HepG2 (cell line): ENCODE measurements around the gene KDM2B. TPM values are rescaled to one million over a fixed set of nuclear protein-coding genes. Genes with fewer than 3 reads are reported as not detected.

Experiments used
- ATAC-seq: fragments of 200-7000 bp; cut with Tn5 transposase; 3 replicates; pipeline ENCODE4 v1.9.1; 2020; ENCODE audit warnings: mild to moderate bottlenecking, moderate library complexity
- BruUV-seq: library from RNA; stranded (reverse); fragments of 400-500 nt; replicated peaks from 2 replicates; lab custom pipeline; 2021; lab: Mats Ljungman, UMichigan
- CTCF ChIA-PET: fragments of 300-600 bp; formaldehyde crosslinking; extraction: SDS; loops from one replicate; lab custom pipeline; 2021; ENCODE audit warnings: low total read pairs, inconsistent platforms, low intra/inter-chr PET ratio; lab: Yijun Ruan, JAX
- POLR2A ChIA-PET: fragments of 350-600 bp; sonication (Branson Sonifier 250); formaldehyde crosslinking; loops from one replicate; lab custom pipeline; 2020; ENCODE audit warnings: antibody characterized with exemption, inconsistent platforms; lab: Yijun Ruan, JAX
- DNase-seq: peaks from one replicate; pipeline ENCODE4 v3.0.0-alpha.2; 2015; ENCODE audit warnings: low spot score
- FAIRE-seq: peaks from 3 replicates; lab custom pipeline; 2011; peaks lifted over from hg19 to GRCh38; lab: Jason Lieb, UNC
- H2AFZ ChIP-seq: one replicate; pipeline ENCODE4 v1.6.1; 2011; ENCODE audit warnings: low read length, inconsistent platforms
- H3K27ac ChIP-seq: fragments of 300-600 bp; 3 replicates; pipeline ENCODE4 v1.8.0; 2011; ENCODE audit warnings: mixed run types, mild to moderate bottlenecking, mixed read lengths, low read length, inconsistent platforms; ENCODE audit not compliant: insufficient read depth; ENCODE audit errors: extremely low read length
- H3K27me3 ChIP-seq, 2 experiments: fragments of 200-600 bp in 1 of 2; 2 replicates in 1 of 2; 3 replicates in 1 of 2; pipeline versions ENCODE4 v1.6.0 to v1.8.0; 2011; ENCODE audit warnings: low read length in 2 of 2, mild to moderate bottlenecking in 2 of 2, moderate library complexity in 2 of 2, inconsistent platforms in 1 of 2; ENCODE audit not compliant: insufficient read depth in 2 of 2, control insufficient read depth in 1 of 2
- H3K36me3 ChIP-seq, 2 experiments: fragments of 200-600 bp in 1 of 2; replicated peaks in 1 of 2; 2 replicates in 1 of 2; 3 replicates in 1 of 2; pipeline versions ENCODE4 v1.5.1 to v1.8.0; 2011; ENCODE audit warnings: low read length in 2 of 2, inconsistent platforms in 1 of 2; ENCODE audit not compliant: insufficient read depth in 2 of 2, control insufficient read depth in 1 of 2
- H3K4me1 ChIP-seq: 2 replicates; pipeline ENCODE4 v1.5.1; 2012; ENCODE audit warnings: low read length, inconsistent platforms; ENCODE audit not compliant: insufficient read depth
- H3K4me2 ChIP-seq: 2 replicates; pipeline ENCODE4 v1.6.0; 2011; ENCODE audit warnings: low read depth, low read length, inconsistent platforms
- H3K4me3 ChIP-seq, 3 experiments: fragments of 200-600 bp in 1 of 3; sonication (generic), shearing (Covaris generic) in 1 of 3; replicated peaks in 1 of 3; 2 replicates each; pipeline ENCODE4 v1.5.1; 2011 to 2016; ENCODE audit warnings: low read length in 3 of 3, inconsistent platforms in 2 of 3, low read depth in 2 of 3, mild to moderate bottlenecking in 2 of 3, control low read depth in 1 of 3, mixed read lengths in 1 of 3; ENCODE audit not compliant: insufficient read depth in 1 of 3
- H3K79me2 ChIP-seq: one replicate; pipeline ENCODE4 v1.6.1; 2011; ENCODE audit warnings: low read length, inconsistent platforms; ENCODE audit not compliant: insufficient read depth
- H3K9ac ChIP-seq: 2 replicates; pipeline ENCODE4 v1.6.0; 2011; ENCODE audit warnings: mild to moderate bottlenecking, low read depth, low read length, inconsistent platforms; ENCODE audit not compliant: insufficient read depth
- H3K9me3 ChIP-seq: 2 replicates; pipeline ENCODE4 v1.5.1; 2012; ENCODE audit warnings: mild to moderate bottlenecking, low read length
- H4K20me1 ChIP-seq: 2 replicates; pipeline ENCODE4 v1.6.0; 2011; ENCODE audit warnings: inconsistent platforms, mild to moderate bottlenecking, low read length, moderate library complexity; ENCODE audit not compliant: insufficient read depth
- BRCA1 ChIP-seq: sonication (generic); formaldehyde crosslinking; IDR thresholded peaks from 2 replicates; pipeline ENCODE4 v1.4.0; 2020; ENCODE audit warnings: missing genetic modification reagents
- CENPX ChIP-seq: sonication (generic); formaldehyde crosslinking; IDR thresholded peaks from 2 replicates; pipeline ENCODE4 v1.9.0; 2021; ENCODE audit warnings: mild to moderate bottlenecking, missing genetic modification reagents, moderate library complexity
- DMAP1 ChIP-seq: IDR thresholded peaks from 2 replicates; pipeline ENCODE4 v1.6.1; 2016
- LRRFIP1 ChIP-seq: sonication (generic); formaldehyde crosslinking; conservative IDR thresholded peaks from 2 replicates; pipeline ENCODE4 v1.4.0; 2020; ENCODE audit warnings: missing genetic modification reagents
- RBAK ChIP-seq: sonication (generic); formaldehyde crosslinking; IDR thresholded peaks from 2 replicates; pipeline ENCODE4 v1.5.1; 2020; ENCODE audit warnings: mild to moderate bottlenecking, missing genetic modification reagents
- REST ChIP-seq, 2 experiments: IDR thresholded peaks; 2 replicates each; pipeline ENCODE4 v1.6.1; 2011 to 2012; ENCODE audit warnings: low read length in 2 of 2, borderline replicate concordance in 1 of 2, low read depth in 1 of 2, mild to moderate bottlenecking in 1 of 2, moderate library complexity in 1 of 2
- SRSF4 ChIP-seq: fragments of 200-400 bp; formaldehyde crosslinking; IDR thresholded peaks from one replicate; pipeline ENCODE4 v1.6.1; 2018; ENCODE audit warnings: mild to moderate bottlenecking, low read depth, low read length, moderate library complexity; ENCODE audit not compliant: poor library complexity, severe bottlenecking
- ZBTB26 ChIP-seq: IDR thresholded peaks from 2 replicates; pipeline ENCODE4 v1.6.1; 2016; ENCODE audit warnings: missing compliant biosample characterization, missing genetic modification reagents, borderline replicate concordance
- ZNF20 ChIP-seq: sonication (generic); formaldehyde crosslinking; IDR thresholded peaks from 2 replicates; pipeline ENCODE4 v1.4.0; 2020; ENCODE audit warnings: mild to moderate bottlenecking, moderate library complexity, missing genetic modification reagents
- ZNF224 ChIP-seq: sonication (generic); formaldehyde crosslinking; IDR thresholded peaks from 2 replicates; pipeline ENCODE4 v1.5.0; 2020; ENCODE audit warnings: mild to moderate bottlenecking, missing genetic modification reagents
- ZNF337 ChIP-seq: sonication (generic); formaldehyde crosslinking; IDR thresholded peaks from 2 replicates; pipeline ENCODE4 v1.5.1; 2020; ENCODE audit warnings: missing genetic modification reagents, low read depth, mild to moderate bottlenecking, borderline replicate concordance
- ZNF33A ChIP-seq: sonication (generic); formaldehyde crosslinking; IDR thresholded peaks from 2 replicates; pipeline ENCODE4 v1.5.1; 2020; ENCODE audit warnings: missing genetic modification reagents, mild to moderate bottlenecking, moderate library complexity, borderline replicate concordance
- ZNF510 ChIP-seq: sonication (generic); formaldehyde crosslinking; IDR thresholded peaks from 2 replicates; pipeline ENCODE4 v1.4.0; 2020; ENCODE audit warnings: low read depth, mild to moderate bottlenecking, missing genetic modification reagents
- ZNF674 ChIP-seq: sonication (generic); formaldehyde crosslinking; IDR thresholded peaks from 2 replicates; pipeline ENCODE4 v1.5.0; 2020; ENCODE audit warnings: low read depth, mild to moderate bottlenecking, missing genetic modification reagents
- ZNF749 ChIP-seq: sonication (generic); formaldehyde crosslinking; IDR thresholded peaks from 2 replicates; pipeline ENCODE4 v1.8.0; 2022; ENCODE audit warnings: mild to moderate bottlenecking, missing genetic modification reagents, moderate library complexity, borderline replicate concordance
- WGBS: methylation state at CpG from one replicate; pipeline ENCODE4 v1.1.6; 2017; ENCODE audit warnings: low lambda C conversion rate; 5-methylcytosine and 5-hydroxymethylcytosine counted together
- in situ Hi-C: cut with HindIII; loops from 2 replicates; pipeline ENCODE4 v1.10.0; 2017; ENCODE audit warnings: low pct_unique_long_range_greater_than_20kb; ENCODE audit not compliant: extremely low pct_ligation_motif_present
- intact Hi-C: fragments of 100-400 bp; cut with micrococcal nuclease; formaldehyde crosslinking; loops from one replicate; pipeline ENCODE4 v1.10.0; 2022; ENCODE audit not compliant: unreplicated experiment
- polyA plus RNA-seq, 8 experiments: library from polyadenylated mRNA; depleted of rRNA in 3 of 8; stranded (reverse) in 7 of 8; unstranded in 1 of 8; fragments of >200 nt; fragmentation: Illumina TruSeq in 4 of 8; extraction: Trizol in 4 of 8; gene quantifications; 2 replicates each; pipeline versions ENCODE4 v1.2.1 to v1.2.3, GENCODE V29; 2011 to 2016; ENCODE audit warnings: low read depth in 4 of 8, missing spikeins in 1 of 8, mixed read lengths in 1 of 8; ENCODE audit not compliant: insufficient read depth in 1 of 8
- total RNA-seq, 5 experiments: library from RNA; depleted of rRNA; stranded (reverse); fragments of >200 nt; fragmentation: Illumina TruSeq; extraction: Trizol; gene quantifications; 2 replicates each; pipeline ENCODE4 v1.2.3, GENCODE V29; 2016; ENCODE audit warnings: low read depth in 1 of 5

The KDM2B gene
- total and polyA plus RNA-seq, 2 of the 13 experiments (the other 11 are each of a cell fraction or from before 2014, with no cell fraction given) = 17.5 to 26.1 TPM

GRCh38 chr12:121602766-121603165 is 21.9 kb upstream of the KDM2B start:
- Histone ChIP-seq H3K27ac (no peak overlapping the region), H3K4me3 (no peak overlapping the region), H3K9ac (no peak overlapping the region), H3K36me3 (no peaks in the 10 kb centered on the region), H3K4me1 (peaks cover 34% of the 10 kb centered on the region), H4K20me1 (no peaks in the 10 kb centered on the region), H3K27me3 (no peaks in the 10 kb centered on the region; a peak in 1 of 5 replicates), H3K4me2 (no peak overlapping the region), H3K79me2 (no peaks in the 10 kb centered on the region), H3K9me3 (no peaks in the 10 kb centered on the region), H2AFZ (no peak overlapping the region)
- ChIA-PET POLR2A (no interaction called here), CTCF (no interaction called here)
- WGBS = 51% methylated on average over 6 of the region's 6 CpGs
- intact Hi-C loops (no loop called here), in situ Hi-C loops (no loop called here)
- DNase-seq = no peak
- FAIRE-seq = no peak
- no TSS peak for BruUV-seq
- no peak for ATAC-seq
- TF ChIP-seq RBAK (CRISPR knock-in tag) (no peak), ZNF749 (no peak), ZBTB26 (CRISPR knock-in tag) (no peak), REST (IDR thresholded peaks at IDR 0.05; ENCODE audit: borderline replicate concordance in 1 of 2, low read depth in 1 of 2, low read length in 2 of 2) (no peak), LRRFIP1 (CRISPR knock-in tag) (no peak), SRSF4 (no peak), ZNF674 (CRISPR knock-in tag) (no peak), DMAP1 (no peak), CENPX (CRISPR knock-in tag) (no peak), ZNF337 (CRISPR knock-in tag) (no peak), ZNF224 (CRISPR knock-in tag) (no peak), ZNF20 (no peak), ZNF33A (CRISPR knock-in tag) (no peak), BRCA1 (CRISPR knock-in tag) (no peak), ZNF510 (CRISPR knock-in tag) (no peak)
